SK-N-SH treated with all-trans-retinoic acid at 6 μM for 48 hours (cell line): ENCODE measurements around the gene HIF3A.

Experiments used
- ARNTL ChIP-seq: fragments of 450-650 bp; formaldehyde crosslinking; IDR thresholded peaks from 2 replicates; pipeline ENCODE4 v1.5.0; 2020; ENCODE audit warnings: low read depth, mild to moderate bottlenecking, moderate library complexity, borderline replicate concordance
- BACH2 ChIP-seq: fragments of 250-450 bp; sonication (Bioruptor Pico); IDR thresholded peaks from 2 replicates; pipeline ENCODE4 v1.9.0; 2021; ENCODE audit warnings: mild to moderate bottlenecking, borderline replicate concordance
- CREB5 ChIP-seq: fragments of 250-450 bp; sonication (Bioruptor Pico); IDR thresholded peaks from 2 replicates; pipeline ENCODE4 v1.5.1; 2020; ENCODE audit warnings: low read depth, mild to moderate bottlenecking, moderate library complexity
- GLIS3 ChIP-seq: fragments of 250-450 bp; sonication (Bioruptor Pico); IDR thresholded peaks from 2 replicates; pipeline ENCODE4 v1.5.0; 2020; ENCODE audit warnings: mild to moderate bottlenecking, moderate library complexity
- PATZ1 ChIP-seq: fragments of 250-450 bp; sonication (Bioruptor Pico); IDR thresholded peaks from 2 replicates; pipeline ENCODE4 v1.8.0; 2020; ENCODE audit warnings: mild to moderate bottlenecking, moderate library complexity, borderline replicate concordance
- RARB ChIP-seq: fragments of 250-450 bp; sonication (Bioruptor Pico); IDR thresholded peaks from 2 replicates; pipeline ENCODE4 v1.8.0; 2021; ENCODE audit warnings: mild to moderate bottlenecking, moderate library complexity
- SNAI2 ChIP-seq: fragments of 250-450 bp; sonication (Bioruptor Pico); IDR thresholded peaks from 2 replicates; pipeline ENCODE4 v1.5.0; 2020; ENCODE audit warnings: mild to moderate bottlenecking, moderate library complexity
- TOX ChIP-seq: fragments of 250-450 bp; sonication (Bioruptor Pico); IDR thresholded peaks from 2 replicates; pipeline ENCODE4 v1.8.0; 2021; ENCODE audit warnings: mild to moderate bottlenecking, moderate library complexity, borderline replicate concordance
- ZC3H10 ChIP-seq: fragments of 250-450 bp; sonication (Bioruptor Pico); IDR thresholded peaks from 2 replicates; pipeline ENCODE4 v1.5.1; 2021; ENCODE audit warnings: mild to moderate bottlenecking, moderate library complexity
- ZFP3 ChIP-seq: fragments of 250-450 bp; sonication (Bioruptor Pico); IDR thresholded peaks from 2 replicates; pipeline ENCODE4 v1.5.0; 2020; ENCODE audit warnings: mild to moderate bottlenecking, moderate library complexity
- ZNF565 ChIP-seq: fragments of 450-650 bp; formaldehyde crosslinking; conservative IDR thresholded peaks from 2 replicates; pipeline ENCODE4 v1.5.0; 2020; ENCODE audit warnings: low read depth, mild to moderate bottlenecking, moderate library complexity
- ZNF70 ChIP-seq: fragments of 450-650 bp; formaldehyde crosslinking; IDR thresholded peaks from 2 replicates; pipeline ENCODE4 v1.5.0; 2020; ENCODE audit warnings: mild to moderate bottlenecking, moderate library complexity

- no peak for TF ChIP-seq ZNF70 (CRISPR knock-in tag)
- TF ChIP-seq CREB5 (CRISPR knock-in tag), result no peak
- no peak for TF ChIP-seq PATZ1 (CRISPR knock-in tag)
- no peak for TF ChIP-seq SNAI2 (CRISPR knock-in tag)
- no peak for TF ChIP-seq TOX (CRISPR knock-in tag)
- TF ChIP-seq ARNTL, result no peak
- TF ChIP-seq ZC3H10 (CRISPR knock-in tag), result no peak
- no peak for TF ChIP-seq GLIS3 (CRISPR knock-in tag)
- no peak for TF ChIP-seq ZFP3
- no peak for TF ChIP-seq BACH2 (CRISPR knock-in tag)
- no peak for TF ChIP-seq RARB (CRISPR knock-in tag)
- TF ChIP-seq ZNF565 (CRISPR knock-in tag), result no peak
These were observed 7.0 kb downstream of the HIF3A start for GRCh38 chr19:46303691-46304397.
